AG20443 (cell line): ENCODE results near the gene F13A1.

Experiments
- DNase-seq: peaks from one replicate; pipeline ENCODE4 v3.0.0; 2012; ENCODE audit warnings: low spot score, mixed read lengths

Gene F13A1

DNA sequence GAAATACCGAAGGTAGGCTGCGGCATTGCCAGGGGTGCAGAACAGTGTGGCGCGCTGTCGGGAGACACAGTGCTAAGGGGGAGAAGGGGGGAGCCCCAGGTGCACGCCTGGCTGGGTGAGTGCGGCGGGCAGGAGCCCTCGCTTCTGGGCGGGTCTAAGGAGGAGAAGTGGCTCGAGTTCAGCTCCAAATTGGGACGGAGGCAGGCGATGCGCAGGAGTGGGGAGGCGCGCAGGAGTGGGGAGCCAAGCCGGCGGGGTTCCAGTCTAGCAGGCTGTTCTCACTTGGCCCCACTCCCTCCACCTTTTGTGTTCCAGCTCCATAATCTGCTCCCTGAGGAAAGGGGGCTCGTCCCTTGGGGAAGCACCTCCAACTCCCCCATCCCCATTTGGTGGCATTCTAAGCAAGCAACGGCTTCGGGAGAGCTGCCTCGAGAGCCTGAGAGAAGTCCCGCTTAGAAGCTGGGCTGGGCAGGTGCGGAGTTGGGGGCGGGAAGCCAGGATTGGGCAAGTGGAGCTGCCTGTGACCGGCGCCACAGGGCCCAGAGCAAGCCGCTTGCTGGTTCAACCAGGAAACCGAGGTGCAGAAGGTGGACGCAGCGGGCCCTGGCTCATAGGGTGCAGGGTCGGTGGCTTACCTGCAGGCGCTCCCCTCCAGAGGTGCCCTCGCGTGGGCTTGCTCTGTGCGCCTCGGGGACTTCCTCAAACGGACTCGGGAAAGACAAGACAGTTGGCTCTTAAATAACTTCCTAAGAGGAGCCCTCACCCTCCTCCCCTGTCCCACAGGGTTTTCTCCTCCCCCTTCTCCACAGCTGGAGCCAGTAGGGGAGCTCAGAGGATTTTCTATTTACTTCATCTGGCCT, at the start of gene F13A1:
Gene F13A1 (minus strand): TSS at position 711 of the 860 bp plus-strand sequence. CDS start 1,998 bp downstream, outside the sequence.
- no peak for DNase-seq

DNA sequence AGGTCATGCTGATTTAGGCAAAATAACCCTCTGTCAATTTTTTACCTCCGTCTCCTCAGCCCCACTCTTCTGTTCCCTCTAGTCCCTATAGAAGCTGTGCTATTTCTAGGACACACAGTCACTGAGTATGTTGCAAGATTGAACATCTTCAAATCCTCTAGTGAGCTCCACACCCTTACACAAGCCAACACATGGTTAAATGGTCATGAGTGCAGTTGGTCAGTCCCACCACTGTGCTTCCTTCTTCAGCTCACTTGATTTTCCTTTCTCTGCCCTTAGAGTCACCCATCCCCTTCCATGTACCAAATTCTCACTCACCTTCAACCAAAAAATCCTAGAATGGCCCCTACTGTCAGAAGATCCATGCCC, 48.2 kb upstream of the F13A1 start:
- DNase-seq, result no peak

DNA sequence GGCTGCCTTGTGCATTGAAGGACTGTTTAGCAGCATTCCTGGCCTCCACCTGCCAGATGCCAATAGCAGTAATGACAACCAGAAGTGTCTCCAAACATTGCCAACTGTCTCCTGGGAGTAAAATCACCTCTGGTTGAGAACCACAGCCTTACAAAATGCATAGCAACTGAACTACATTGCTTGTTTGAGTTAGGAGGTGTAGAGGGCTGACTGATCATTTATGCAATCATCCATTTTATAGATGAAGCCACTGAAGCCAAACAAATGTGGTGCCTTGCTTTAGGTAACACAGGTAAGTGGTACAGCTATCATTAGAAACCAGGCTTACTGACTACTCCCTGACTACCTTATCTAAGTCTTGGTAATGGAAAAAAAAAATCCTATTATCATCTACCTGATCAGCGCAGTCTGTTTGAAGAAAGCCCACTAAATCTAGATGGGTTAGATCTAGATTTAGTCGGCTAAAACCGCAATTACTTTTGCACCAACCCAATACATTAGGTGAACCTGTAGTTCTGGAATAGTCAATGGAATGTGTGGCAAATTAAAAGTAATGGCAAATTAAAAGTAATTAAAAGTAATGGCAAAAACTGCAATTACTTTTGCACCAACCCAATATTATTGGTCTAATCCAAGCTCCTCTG, 47.7 kb upstream of the F13A1 start:
- no peak for DNase-seq

DNA sequence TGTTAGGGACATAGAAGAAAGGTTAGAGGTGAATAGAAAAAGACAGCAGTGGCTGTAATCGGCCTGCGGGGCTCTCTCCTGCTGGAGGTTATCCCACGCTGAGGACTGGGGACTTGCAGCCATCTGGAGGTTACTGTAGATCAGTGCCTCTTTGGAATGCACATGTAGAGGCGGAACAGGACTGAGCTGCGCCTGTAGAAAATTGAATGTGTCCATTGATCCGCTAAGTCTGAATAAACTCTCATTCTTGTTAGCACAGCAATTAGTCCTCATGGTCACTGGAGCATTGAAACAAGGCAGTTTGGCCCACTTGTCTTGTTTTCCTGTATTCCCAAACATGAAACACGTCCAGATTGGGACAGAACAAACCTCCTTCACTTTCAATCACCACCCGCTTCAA, 46.3 kb upstream of the F13A1 start:
- DNase-seq, result no peak

DNA sequence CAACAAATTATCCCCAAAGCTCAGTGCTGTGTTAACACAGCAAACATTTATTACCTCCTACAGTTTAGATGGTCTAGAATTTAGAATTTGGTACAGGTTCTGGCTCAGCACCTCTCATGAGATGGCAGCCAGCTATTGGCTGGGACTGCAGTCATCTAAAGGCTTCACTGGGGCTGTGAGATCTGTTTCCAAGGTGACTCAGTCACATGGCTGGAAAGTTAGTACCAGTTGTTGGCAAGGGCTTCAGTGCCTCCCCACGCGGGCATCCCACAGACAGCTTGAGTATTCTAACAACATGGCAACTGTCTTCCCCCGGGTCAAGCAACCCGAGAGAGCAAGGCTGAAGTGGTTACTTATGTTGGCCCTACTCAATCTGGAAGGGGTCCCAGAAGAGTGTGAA, 44.8 kb upstream of the F13A1 start:
- no peak for DNase-seq

DNA sequence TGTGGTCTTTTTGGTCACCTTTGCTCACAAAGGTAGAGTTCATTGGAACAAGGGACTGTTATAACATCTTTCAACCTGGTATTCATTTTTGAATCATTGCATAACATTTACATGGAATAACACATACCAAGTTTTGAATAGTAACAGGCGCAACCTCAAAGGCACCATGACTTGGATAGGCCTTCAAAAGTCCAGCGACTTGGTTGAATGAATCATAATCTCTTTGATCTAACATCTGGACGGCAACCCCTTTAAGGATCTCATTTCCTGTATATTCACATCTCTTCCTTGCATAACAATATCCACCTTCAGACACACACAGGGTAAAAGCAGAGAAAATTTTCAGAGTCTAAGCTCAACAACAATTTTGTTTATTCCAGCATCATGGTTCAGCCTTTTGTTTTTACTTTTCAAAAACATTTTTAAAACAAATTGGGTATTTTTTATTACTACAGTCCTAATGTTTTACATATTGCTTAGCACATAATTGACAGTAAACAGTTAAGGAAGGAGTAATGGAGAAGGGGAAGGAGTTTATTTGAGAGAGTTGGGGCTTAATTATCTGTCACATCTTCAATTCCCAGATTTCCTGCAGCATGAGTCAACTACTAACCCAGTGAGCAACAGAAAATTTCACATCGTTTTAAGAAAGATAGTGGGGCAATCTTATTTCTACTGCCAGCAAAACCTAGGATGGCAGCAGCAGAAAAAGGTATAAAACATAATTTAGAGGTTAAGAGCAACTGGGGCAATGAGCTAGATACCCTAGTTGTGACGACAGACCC, 41.8 kb upstream of the F13A1 start:
- DNase-seq, result no peak

DNA sequence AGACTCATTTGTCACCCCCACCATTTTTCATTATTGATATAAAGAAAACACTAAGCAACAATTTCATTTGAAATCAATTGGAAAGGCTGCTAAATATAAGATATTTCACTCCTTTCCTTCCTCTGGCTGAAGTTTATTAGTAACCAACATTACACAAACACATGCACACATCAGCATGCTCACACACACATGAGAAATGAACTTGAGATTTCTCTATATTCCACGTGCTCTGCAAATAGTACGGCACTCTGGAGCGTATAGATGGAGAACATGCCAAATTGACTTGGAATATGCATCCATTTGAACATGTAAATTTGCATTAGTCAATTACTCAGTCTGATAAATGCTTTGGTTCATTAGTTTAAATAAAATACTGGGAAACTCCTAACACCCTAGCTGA, 37.1 kb upstream of the F13A1 start:
- DNase-seq, result no peak

DNA sequence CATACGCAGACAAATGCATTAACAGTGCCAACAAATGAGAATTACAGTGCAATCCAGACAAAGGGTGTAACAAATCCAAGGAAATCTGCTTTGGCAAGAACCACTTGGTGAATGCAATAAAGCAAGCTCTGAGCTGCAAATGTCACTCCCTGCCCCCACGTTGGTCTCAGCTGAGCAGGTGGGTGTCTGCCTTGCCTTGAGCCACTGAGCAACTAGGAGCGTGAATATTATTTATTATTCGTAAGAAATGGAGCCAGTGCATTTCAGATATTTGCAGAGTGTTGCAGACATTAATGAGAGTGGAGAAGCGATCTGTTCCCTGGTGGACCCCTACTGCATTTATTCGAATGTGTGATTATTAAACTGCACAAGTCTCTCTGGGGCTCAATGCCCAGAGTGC, 36.6 kb upstream of the F13A1 start:
- no peak for DNase-seq

DNA sequence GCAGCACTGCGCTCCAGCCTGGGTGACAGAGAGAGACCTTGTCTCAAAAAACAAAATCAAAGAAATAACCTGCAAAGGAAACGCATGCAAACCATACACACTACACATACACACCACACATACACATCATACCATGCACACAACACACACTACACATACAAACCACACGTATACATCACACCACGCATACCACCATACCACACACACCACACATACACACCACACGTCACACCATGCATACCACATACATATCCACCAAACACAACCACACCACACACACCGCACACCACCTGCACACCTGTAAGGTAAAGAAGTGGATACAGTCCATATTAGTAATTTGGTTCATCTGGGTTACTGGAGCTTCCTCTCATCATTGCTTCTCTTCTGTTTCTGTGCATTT, 32.3 kb upstream of the F13A1 start:
- no peak for DNase-seq

DNA sequence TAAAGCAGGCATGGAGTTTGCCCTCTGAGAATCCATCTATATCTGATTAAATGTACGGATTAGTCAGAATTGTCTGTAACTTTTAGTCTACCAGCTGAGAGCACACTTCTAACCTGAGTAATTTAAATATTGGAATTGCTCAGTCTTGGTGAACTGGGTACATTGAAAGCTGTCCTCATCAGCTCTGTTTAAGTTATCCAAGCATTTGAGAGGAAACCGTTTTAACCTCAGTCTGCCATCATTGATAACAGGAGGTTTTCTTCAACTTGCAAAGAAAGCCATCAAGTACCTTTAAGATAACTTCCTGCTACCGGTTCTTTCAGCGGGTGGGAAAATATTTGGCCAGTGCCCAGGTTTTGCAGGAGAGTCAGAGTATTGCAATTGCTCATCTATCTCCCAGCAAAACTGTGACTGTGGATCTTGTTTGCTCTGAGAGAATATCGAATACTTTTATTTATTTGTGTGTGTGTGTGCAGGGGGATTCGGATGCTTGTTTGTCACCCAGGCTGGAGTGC, 31.1 kb upstream of the F13A1 start:
- DNase-seq, result no peak

DNA sequence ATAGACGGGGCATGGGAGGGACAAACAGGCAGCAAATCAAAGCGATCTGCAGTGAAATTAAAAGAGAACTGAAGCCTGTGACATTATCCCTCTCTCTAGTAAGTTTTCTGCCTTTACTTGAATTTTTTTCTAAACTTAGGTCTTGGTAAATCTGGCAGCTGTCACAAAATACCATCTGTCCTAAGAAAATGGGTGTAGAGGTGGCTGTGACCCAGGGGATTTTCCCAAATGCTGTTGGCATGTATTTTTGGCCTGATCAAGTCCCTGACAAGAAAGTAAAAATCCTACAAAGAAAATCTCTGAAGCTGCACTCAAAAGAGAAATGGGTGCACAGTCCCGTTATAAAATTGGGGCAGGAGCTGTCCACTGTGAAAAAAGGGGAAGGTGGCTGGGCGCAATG, 30.2 kb upstream of the F13A1 start:
- DNase-seq, result no peak

DNA sequence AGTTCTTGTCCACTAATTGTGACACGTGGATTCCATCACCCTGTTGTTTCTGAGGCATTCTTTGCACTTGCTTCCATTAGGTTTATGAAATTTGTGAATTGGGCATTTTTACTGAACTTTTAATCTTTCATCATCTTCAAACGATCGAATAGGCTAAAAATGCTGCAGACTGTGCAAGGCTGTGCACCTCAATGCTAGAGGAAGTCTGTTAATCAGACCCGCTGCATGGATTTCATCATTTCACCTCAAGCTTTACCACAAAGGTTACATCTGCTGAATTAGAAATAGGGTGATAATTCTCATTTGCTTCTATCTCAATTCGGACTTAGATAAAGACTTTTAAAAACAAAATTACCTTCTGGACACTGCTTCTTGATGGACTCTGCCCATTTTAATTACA, 27.8 kb upstream of the F13A1 start:
- DNase-seq, result no peak

DNA sequence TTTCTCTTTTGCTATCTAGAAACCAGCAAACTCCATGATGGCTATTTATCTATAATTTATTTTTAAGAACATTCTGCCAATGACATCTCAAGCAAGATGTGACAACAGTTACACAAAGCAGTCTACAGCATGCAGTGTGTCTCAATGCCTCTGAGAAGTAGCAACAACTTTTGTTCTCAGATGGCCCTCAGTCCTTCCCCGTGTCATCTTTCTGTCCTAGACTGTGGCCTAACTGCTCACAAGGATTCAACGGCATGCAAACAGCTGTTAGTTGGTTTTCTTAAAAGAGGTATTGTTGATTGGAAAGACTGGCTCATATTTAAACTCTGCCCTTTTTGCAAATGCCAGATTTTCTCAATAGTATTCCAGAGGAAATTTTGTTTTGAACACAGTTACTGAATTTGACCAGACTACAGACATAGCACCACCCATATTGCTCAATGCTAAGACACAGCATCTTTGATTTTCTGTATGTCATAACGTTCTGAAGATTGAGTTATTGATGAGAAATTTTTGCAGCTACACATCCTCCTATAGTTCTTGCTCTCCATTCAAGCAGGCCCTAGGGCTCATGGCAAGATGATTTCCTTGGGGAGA, 26.1 kb upstream of the F13A1 start:
- no peak for DNase-seq

DNA sequence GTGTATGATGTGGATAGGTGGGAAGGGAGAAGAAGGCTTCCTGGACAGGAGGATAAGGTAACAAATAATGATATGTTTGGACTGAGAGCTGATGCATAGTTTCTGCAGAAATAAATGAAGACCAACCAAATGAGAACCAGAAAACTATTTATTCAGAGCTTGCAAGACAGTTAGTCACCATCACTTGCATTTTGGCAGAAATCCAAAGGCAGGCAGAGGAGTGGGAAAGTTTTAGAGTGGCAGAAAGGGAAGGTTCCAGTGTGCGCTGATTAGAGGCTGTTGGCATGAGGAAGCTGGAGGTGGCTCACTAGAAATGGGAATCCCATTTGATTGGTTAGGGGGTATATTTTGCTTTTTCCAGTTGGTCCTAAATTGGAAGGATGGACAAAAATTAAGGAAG, 13.0 kb upstream of the F13A1 start:
- no peak for DNase-seq

DNA sequence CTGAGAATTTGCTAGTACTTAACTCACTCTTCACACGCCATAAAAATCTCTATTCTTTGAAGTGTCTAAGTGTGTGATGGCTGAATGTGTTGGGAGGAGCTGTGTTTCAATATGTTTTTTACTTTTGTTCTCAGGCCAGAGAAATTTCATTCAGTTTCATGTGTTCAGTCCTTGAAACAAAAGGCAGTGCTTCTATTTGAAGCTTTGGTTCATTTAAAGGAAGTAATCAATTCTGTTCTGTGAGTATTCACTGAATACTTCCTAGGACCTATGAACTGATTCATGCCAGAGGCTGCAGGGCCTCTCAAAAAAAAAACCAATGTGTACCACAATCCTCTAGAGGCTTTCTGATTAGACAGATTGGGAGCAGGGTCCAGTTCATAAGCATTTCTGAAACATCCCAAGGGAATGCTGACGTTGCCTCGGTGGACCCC, 12.4 kb upstream of the F13A1 start:
- DNase-seq, result no peak

DNA sequence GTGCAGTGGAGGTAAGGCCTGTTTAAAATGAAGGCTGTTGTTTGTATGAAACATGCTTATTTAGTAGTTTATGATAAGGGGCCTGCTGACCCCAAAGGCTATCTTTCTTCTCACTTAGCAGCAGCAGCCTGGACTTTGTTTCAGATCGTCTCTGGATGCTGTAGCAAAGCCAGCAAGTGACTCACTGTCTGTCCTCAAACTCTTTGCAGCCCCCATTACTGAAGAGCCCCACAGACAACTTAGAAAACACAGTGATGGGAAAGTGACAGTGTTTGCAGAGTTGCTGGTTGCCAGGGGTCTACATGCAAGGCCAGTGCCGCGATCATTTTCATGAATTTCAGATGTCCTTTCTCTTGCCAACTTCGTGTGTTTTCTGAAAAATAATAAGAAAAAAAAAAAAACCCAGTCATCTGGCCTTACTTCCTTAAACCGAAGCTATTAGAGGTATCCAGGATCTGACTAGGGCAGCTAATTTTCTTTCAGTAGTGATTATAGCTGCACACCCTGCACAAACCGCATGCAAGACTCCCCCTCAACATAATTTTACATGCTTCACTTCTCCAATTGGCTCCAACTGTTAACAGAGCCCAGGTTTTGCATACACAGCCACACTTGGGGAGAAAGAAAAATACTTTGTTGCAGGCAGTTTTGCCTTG, 11.6 kb upstream of the F13A1 start:
- no peak for DNase-seq

DNA sequence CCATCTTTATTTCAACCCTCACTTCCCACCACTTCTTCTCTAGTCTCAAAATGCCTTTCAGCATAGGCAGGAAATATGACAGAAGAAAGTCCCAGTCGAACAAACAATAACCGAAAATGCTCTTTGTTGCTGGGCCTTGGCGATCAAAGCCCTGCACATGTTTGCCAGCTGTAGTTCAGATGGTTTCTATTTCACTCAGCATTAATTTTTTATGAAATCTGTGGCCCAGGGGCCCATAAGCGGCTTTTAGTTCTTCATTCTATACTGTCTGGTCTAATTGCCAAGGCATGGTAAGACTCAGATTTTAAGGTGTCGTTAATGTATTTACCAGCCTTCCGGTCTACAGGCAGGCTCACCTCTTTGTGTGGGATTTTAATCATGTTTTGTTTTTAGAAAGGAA, 10.9 kb upstream of the F13A1 start:
- DNase-seq, result no peak

DNA sequence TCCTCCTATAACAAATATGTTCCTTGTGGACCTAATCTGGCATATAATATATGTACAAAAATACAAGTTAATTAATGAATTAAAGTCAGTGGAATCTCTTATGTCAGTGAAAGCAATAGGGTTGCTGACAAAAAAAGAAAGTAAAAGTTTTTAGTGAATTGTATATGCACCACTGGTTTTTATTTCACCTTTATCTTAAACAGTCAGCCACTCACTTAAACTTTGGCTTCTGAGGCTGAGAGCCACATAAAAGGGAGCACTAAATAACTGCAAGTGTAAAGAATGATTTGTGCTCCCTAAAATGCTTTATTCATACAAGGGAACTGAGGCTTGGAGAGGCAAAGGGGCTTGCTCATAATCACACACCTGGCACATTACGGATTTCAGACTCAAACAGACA, 9.9 kb upstream of the F13A1 start:
- DNase-seq, result no peak

DNA sequence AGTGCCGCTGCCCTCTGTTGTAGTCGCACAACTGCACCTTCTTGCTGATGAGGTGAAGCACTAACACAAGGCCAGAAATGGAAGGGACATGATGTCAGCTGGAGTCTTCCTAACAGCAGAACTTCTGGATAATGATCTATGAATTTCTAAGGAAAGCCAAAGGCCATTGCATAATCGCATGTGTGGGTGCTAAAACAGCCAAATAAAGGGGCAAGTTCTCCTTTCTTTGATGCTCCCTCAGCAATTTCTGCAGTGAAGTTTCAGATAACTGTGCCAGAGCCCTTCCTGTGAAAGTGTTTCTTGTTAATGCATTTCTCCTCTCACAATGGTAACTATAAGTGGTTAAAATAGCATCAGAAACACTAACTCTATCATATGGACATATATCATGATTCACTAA, 8.0 kb upstream of the F13A1 start:
- DNase-seq, result no peak

DNA sequence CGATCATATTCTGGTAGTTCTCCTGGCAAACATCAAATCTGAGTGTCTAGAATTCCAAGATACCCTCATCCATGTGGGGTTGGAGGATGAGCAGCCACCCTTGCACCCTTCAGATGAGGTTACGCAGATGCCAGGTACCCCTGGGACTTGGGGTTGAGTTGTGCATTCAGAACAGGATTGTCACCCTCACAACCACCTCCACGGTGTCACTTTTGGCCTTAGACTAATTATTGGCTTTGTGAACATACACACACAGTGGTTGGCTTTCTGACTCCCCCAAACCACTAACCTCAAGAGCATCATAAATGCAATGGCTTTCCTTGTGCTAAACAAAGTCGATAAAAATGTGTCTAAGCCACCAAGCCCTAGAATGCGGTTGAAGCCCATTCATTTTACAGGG, 2.9 kb upstream of the F13A1 start:
- DNase-seq, result no peak

DNA sequence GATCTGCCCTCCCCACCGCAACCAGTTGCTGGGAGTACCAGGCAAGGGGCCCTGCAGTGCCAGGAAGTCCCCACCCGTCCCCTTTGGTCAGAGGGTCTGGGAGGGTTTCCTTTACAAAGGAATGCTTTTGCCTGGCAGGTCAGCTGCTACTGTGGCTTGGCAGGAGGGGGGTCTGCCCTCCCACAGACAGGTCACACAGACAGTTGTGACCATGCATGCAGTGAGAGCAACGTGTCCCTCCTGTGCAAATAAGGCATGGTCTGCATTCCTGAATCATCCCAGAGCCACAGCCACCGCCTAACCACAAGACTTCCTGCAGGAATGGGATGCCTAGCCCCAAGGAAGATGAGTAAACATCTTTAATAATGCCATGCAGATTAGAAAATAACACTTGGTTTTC, 439 bp upstream of the F13A1 start:
- peak; percentile 73 for DNase-seq
